Smooth muscle cell (in vitro differentiated cells): ENCODE data around the gene KLKB1. TPM values are rescaled to one million over a fixed set of nuclear protein-coding genes. Genes with fewer than 3 reads are reported as not detected.

Experiments
- DNase-seq: peaks from one replicate; lab custom pipeline; 2025; ENCODE audit not compliant: unreplicated experiment; lab: John Stamatoyannopoulos, UW
- H2AFZ ChIP-seq: fragments of 200-600 bp; sonication (generic); 2 replicates; pipeline ENCODE4 v1.6.0; 2016; ENCODE audit warnings: antibody characterized with exemption, low read depth, mild to moderate bottlenecking
- H3F3A ChIP-seq: fragments of 200-600 bp; sonication (generic); 2 replicates; pipeline ENCODE4 v1.6.0; 2017; ENCODE audit warnings: antibody characterized with exemption, low read depth
- H3K27ac ChIP-seq: fragments of 200-600 bp; sonication (generic); 2 replicates; pipeline ENCODE4 v1.5.1; 2016; ENCODE audit warnings: low read depth, mild to moderate bottlenecking
- H3K27me3 ChIP-seq: fragments of 200-600 bp; sonication (generic); 2 replicates; pipeline ENCODE4 v1.6.1; 2016; ENCODE audit warnings: low read depth, mild to moderate bottlenecking
- H3K36me3 ChIP-seq: fragments of 200-600 bp; sonication (generic); 2 replicates; pipeline ENCODE4 v1.5.1; 2016; ENCODE audit warnings: low read depth
- H3K4me1 ChIP-seq: fragments of 200-600 bp; sonication (generic); 2 replicates; pipeline ENCODE4 v1.5.1; 2016; ENCODE audit warnings: low read depth
- H3K4me2 ChIP-seq: fragments of 200-600 bp; sonication (generic); 2 replicates; pipeline ENCODE4 v1.6.0; 2016; ENCODE audit warnings: mild to moderate bottlenecking
- H3K4me3 ChIP-seq: fragments of 200-600 bp; sonication (generic); 2 replicates; pipeline ENCODE4 v1.5.1; 2016; ENCODE audit warnings: mild to moderate bottlenecking
- H3K79me2 ChIP-seq: fragments of 200-600 bp; sonication (generic); 2 replicates; pipeline ENCODE4 v1.6.0; 2016; ENCODE audit warnings: low read depth, mild to moderate bottlenecking
- H3K9ac ChIP-seq: fragments of 200-600 bp; sonication (generic); 2 replicates; pipeline ENCODE4 v1.6.0; 2016; ENCODE audit warnings: low read depth
- H3K9me3 ChIP-seq: fragments of 200-600 bp; sonication (generic); replicated peaks from 2 replicates; pipeline ENCODE4 v1.5.1; 2016; ENCODE audit warnings: low read depth
- H4K20me1 ChIP-seq: fragments of 200-600 bp; sonication (generic); 2 replicates; pipeline ENCODE4 v1.6.0; 2016; ENCODE audit warnings: low read depth
- CTCF ChIP-seq: fragments of 200-600 bp; sonication (generic); IDR thresholded peaks from 2 replicates; pipeline ENCODE4 v1.5.1; 2017; ENCODE audit warnings: borderline replicate concordance, mild to moderate bottlenecking, antibody characterized with exemption; ENCODE audit not compliant: insufficient read depth, poor library complexity, severe bottlenecking
- WGBS: methylation state at CpG from one replicate; pipeline ENCODE4 v1.1.7; 2016; ENCODE audit warnings: low lambda C conversion rate; 5-methylcytosine and 5-hydroxymethylcytosine counted together
- polyA plus RNA-seq: library from polyadenylated mRNA; unstranded; fragments of >200 nt; fragmentation: Nextera tagmentation; extraction: Ambion mirVana; gene quantifications from 2 replicates; pipeline ENCODE4 v1.2.1, GENCODE V29; 2016
- total RNA-seq: library from RNA; depleted of rRNA; stranded (reverse); fragments of >200 nt; gene quantifications from 2 replicates; pipeline ENCODE4 v1.2.3, GENCODE V29; 2014

The KLKB1 gene
- total and polyA plus RNA-seq, 2 experiments from 2014 or later: not detected

DNA sequence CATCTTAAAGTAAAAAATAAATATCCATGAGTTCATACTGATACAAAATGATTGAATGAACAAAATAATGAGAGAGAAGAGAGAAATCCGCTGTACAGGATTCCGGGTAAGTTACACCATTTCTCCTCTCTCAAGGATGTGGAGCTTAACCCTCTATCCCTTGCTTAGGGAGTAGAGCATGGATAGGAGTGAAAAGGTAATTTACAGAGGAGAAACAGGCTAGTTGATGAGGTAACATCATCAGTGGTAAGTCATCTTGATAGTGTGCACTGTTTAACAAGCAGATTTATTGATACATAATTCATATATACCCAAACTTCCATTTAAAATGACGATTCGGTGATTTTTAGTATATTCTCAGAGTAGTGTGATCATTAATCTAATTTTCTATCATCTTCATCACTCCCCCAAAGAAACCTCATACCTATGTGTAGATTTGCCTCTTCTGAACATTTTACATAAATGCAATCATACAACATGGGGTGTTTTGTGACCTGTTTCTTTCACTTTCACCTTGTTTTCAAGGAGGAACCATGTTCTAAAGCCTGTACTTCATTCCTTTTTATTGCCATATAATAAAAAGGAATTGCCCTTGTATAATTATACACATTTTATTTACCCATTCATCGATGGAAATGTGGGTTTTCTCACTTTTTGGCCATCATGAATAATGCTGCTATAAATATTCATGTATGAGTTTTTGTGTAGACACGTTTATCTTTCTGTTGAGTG lies 73.5 kb downstream of the KLKB1 start:
- Histone ChIP-seq H4K20me1 (no peaks in the 10 kb centered on the region), H3K27me3 (peaks cover 44% of the 10 kb centered on the region), H3K79me2 (no peaks in the 10 kb centered on the region), H3K27ac (no peak overlapping the region), H2AFZ (no peak overlapping the region), H3K9ac (no peak overlapping the region), H3K4me2 (no peak overlapping the region), H3K9me3 (no peaks in the 10 kb centered on the region), H3F3A (no peaks in the 10 kb centered on the region), H3K4me1 (no peaks in the 10 kb centered on the region), H3K4me3 (no peak overlapping the region), H3K36me3 (no peaks in the 10 kb centered on the region)
- TF ChIP-seq CTCF: no peak
- DNase-seq: no peak
- 91% methylated on average over 6 of the region's 6 CpGs for WGBS

- DNase-seq: no peak
- H3K4me2 ChIP-seq: no peak overlapping the region
- 96% methylated on average over 5 of the region's 5 CpGs for WGBS
- H3F3A ChIP-seq: no peaks in the 10 kb centered on the region
- no peak for TF ChIP-seq CTCF
- no peaks in the 10 kb centered on the region for H3K79me2 ChIP-seq
- H3K4me3 ChIP-seq: no peak overlapping the region
- peaks cover 60% of the 10 kb centered on the region for H3K27me3 ChIP-seq
- H3K36me3 ChIP-seq: no peaks in the 10 kb centered on the region
- no peak overlapping the region for H3K27ac ChIP-seq
- H3K4me1 ChIP-seq: no peaks in the 10 kb centered on the region
- H2AFZ ChIP-seq: no peak overlapping the region
- H4K20me1 ChIP-seq: no peaks in the 10 kb centered on the region
- H3K9me3 ChIP-seq: no peaks in the 10 kb centered on the region
- no peak overlapping the region for H3K9ac ChIP-seq
Observed at GRCh38 chr4:186304216-186304615, 76.9 kb downstream of the KLKB1 start.

DNA sequence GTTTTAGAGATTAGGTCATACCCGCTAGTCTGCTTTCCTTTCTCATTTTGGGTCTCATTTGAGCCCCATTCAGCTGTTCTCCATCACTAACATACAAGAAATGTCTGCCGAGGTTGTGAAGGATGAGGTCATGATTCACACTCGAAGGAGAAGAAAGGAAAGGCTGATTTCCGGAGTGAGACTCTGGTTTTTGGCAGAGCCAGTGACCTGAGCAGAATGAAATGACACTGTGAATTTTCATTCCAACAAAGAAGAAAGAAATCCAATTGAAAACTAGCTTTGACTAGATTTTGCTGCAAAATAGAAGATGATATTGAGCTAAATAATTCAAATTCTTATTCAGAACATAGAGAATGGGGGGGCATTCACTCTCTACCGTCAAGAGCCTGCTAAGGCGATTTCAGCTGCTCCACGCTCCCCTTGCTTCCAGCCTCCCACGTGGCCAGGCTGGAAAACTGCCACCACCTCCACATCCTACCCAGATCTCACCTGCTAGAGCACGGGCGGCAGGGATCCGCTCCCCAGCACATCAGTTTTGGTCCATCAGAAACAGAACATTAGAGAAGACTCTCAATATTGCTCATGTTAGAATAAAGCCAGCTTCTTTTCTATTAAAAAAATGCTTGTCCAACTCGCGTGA lies 77.7 kb downstream of the KLKB1 start:
- H2AFZ ChIP-seq: no peak overlapping the region
- 67% methylated on average over 13 of the region's 13 CpGs for WGBS
- H3K9me3 ChIP-seq: no peaks in the 10 kb centered on the region
- H3F3A ChIP-seq: no peaks in the 10 kb centered on the region
- H3K4me1 ChIP-seq: no peaks in the 10 kb centered on the region
- no peak for DNase-seq
- no peak overlapping the region for H3K4me2 ChIP-seq
- peaks cover 61% of the 10 kb centered on the region for H3K27me3 ChIP-seq
- H3K27ac ChIP-seq: no peak overlapping the region
- H3K79me2 ChIP-seq: no peaks in the 10 kb centered on the region
- TF ChIP-seq CTCF: no peak
- no peak overlapping the region for H3K4me3 ChIP-seq
- no peaks in the 10 kb centered on the region for H4K20me1 ChIP-seq
- no peaks in the 10 kb centered on the region for H3K36me3 ChIP-seq
- H3K9ac ChIP-seq: no peak overlapping the region
